Hematopoietic multipotent progenitor cell treated with erythropoietin and hydrocortisone succinate and interleukin-3 and kit ligand, for 15 days (in vitro differentiated cells): ENCODE data around the gene CFAP100.
A peak's percentile ranks its signal among the peaks of the same experiment; 100 is the strongest.

ENCODE experiments used
- DNase-seq: peaks from one replicate; pipeline ENCODE4 v3.0.0-alpha.2; 2015; ENCODE audit warnings: low spot score

The CFAP100 gene

DNA sequence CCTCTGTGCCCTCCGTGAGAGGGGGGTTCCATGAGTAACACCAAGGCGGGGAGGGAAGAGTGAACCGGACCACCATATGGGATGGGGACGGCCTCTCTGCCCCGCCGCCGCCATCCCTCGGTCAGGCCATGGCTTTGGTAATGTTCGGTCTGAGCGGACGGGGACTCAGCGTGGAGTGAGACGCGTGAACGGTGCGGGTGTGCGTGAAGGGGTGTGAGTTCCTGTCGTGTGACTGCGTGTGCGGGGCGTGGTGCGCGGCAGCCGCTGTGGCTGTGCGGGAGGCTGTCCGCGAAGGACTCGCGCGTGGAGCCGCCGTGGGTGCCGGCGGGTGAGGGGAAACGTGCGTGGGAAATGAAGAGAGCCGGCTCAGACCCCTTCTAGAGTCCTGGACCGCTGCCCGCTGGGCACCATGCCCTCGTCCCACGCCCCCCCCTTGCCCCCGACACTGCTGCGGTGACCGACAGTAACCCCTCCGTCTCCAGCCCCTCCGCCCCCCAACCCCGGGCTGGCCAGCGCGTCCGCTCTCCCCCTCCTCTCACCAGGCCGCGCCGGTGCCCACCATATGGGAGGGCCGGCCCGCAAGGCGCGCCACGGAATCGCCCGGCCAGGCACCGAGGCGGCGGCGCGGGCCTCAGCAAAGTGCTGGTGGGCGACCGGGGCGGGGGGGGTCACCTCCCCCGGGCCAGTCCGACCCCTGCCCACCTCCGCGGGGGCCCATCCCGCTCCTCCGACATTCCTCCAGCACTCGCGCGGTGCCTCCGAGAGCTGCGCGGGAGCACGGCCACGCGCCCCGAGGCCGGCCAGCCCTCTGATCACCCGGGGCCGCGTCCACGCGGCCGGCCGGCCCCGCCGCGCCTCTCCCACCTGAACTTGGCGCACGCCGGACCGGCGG is 38.1 kb upstream of the CFAP100 start:
- DNase-seq: peak; percentile 15

DNA sequence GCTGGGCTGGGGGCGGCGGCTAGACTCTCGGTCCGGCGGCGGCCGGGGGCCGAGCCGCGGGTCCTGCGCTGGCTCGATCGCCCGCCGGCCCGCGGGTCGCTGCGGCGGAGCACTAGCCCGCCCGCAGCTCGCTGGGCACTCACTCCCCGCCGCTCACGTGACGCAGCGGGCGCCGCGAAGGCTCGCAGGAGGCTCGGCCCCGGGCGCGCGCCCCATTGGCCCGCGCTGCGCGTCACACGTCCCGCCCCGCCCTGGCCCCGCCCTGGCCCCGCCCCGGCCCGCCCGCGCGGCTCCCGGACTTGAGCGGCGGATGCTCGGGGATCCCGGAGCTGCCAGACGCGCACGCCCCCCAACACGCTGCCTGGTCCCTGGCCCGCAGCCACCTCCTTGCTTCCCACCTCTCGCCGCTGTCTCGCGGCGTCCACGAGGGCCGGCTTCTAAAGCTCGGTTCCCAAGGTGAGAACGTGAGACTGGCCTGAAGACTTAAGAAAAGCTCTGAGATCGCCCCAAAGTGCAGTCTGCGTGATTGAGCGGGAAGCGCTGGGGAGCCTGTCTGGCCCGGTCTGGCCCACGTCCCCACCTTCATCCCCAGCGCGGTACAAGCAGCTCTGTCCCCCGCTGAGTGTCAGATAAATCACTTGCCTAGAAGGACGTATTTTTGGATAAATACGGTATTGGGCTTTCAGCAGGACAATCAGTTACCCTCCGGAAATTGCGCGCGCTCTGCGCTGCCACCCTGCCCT is 37.2 kb upstream of the CFAP100 start, which contains the start of gene KLF15:
Gene KLF15, minus strand, starts transcription at position 114 of the 743 bp plus-strand sequence. CDS start 4,486 bp downstream, outside the sequence.
- peak; percentile 77 for DNase-seq

GRCh38 chr3:126358038-126358815 is 36.5 kb upstream of the CFAP100 start:
- DNase-seq: no peak

DNA sequence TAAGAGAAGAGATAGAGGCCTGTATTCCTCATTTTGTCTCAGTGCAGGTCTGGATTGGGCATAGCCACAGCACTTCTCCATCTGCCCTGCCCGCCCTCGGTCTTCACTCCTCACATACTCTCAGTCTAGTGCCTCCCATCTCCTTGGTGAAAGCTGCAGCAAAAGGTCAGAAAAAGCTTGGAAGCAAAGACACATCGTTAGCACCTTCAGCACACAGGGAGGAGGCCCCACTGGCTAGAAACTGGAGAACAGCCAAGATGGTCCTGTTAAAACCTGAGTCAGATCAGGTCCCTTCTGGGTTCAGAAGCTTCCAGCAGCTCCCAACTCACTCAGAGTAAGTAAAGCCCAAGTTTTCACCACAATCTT is 35.9 kb upstream of the CFAP100 start:
- no peak for DNase-seq

DNA sequence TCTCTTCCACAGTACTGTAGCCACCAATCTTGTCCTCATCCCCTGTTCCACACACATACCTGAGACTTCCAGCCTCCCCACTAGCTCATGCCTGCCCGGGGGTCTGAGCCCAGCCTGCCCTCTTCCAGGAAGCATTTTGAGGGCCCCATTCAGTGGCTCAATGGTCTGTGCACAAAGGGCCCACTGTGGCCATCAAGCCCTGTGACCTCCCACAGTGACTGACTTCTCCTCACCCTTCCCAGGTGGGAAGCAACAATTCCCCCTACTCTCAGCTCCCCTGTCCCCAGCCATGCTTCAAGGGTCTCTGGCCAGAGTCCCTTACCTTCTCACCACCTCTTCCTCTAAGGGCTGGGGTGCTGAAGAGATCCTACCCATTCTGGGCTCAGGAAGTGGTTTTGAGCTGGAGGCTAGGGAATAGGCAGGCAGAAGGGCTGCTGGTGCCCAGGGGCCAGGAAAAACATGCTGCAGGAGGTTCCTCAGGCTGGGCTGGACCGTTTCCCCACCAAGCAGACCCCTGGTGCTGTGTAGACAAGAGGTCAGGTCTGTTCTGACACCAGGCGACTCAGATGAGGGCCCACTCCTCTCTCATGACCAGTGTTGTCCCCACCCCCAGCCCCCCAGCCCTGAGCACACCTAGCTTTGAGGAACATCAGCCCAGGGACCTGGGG is 34.5 kb upstream of the CFAP100 start:
- DNase-seq: no peak

DNA sequence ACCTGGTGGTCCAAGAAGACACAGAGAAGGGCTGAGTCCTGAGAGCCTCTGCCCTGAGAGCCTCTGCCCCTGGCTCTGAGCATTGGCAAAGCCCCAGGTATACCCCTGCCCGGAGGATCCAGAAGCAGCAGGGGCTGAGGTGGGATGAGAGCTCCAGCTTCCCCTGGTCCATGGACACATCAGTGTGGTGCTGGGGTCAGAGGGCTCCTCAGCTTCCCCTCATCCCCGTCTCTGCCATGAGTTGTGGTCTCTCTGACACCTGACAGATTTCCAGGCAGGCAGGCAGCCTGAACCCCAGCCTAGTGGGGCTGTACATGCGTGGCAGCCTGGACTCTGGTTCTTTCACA is 34.0 kb upstream of the CFAP100 start:
- no peak for DNase-seq

DNA sequence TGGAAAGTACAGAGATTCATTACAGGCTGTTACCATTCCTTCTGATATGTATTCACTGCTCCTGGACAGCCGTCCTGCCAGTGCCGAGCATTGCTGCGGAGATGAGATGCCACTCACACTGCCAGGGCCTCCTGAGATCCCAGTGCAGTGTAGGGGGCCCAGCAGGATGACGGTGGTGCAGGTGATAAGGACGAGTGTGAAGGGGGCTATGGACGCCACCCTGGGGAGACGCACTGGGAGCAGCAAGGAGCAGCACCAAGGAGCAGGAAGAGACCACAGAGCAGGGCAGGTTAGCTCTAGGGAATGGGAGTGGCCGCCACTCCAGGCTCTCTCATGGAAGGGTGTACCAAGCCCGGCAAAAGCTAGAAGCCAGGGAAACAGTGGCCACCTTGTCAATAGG is 33.5 kb upstream of the CFAP100 start:
- no peak for DNase-seq

- no peak for DNase-seq
Observed at GRCh38 chr3:126364130-126364695, 30.5 kb upstream of the CFAP100 start.

DNA sequence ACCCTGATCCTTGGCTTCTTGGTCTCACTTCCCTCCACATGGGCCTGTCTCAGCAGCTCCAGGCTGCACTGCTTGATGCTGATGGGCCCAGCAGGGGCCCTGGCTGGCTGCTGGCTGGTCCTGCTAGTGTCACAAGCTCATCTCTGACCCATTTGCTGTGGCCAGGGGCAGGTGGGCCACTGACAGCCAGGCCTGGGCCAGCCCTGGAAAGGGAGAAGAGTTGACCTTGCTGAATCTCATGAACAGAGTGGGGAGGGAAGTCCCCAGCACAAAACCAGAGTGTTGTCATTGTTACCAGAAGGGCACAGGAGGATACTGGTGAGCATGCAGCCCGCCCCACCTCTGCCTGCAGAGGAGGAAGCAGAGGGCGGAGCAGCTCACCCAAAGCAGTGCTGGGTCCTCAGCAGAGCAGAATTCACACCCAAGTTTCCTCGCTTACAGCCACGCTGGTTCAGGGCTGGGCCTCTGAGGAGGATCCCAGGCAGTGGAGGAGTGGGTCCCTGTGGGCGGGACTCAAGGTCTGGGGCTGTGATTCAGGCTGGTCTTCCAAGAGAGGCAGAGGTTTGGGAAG is 29.9 kb upstream of the CFAP100 start:
- no peak for DNase-seq

GRCh38 chr3:126365351-126366277 is 29.1 kb upstream of the CFAP100 start:
- DNase-seq: no peak

GRCh38 chr3:126367316-126367805 is 27.3 kb upstream of the CFAP100 start:
- no peak for DNase-seq

- DNase-seq: no peak
Observed at GRCh38 chr3:126369490-126369889, 25.2 kb upstream of the CFAP100 start.

DNA sequence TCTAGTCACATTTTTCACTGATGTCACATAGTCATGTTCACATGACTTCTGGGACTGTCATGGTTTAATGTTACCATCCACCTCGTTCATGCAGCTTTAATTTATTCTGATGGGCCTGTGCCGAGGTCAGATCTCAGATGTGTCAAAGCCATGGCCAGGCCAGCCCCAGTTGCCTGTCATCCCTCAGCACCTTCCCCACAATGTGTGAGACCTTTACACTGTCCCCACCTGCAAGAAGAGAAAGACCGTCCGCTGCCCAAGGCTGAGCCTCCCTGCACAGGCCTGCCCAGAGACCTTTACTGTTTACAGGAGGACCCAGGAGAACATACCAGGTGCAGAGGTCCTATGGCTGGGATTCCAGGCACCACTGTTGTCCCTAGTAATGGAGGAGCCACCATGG is 24.7 kb upstream of the CFAP100 start:
- DNase-seq: no peak

DNA sequence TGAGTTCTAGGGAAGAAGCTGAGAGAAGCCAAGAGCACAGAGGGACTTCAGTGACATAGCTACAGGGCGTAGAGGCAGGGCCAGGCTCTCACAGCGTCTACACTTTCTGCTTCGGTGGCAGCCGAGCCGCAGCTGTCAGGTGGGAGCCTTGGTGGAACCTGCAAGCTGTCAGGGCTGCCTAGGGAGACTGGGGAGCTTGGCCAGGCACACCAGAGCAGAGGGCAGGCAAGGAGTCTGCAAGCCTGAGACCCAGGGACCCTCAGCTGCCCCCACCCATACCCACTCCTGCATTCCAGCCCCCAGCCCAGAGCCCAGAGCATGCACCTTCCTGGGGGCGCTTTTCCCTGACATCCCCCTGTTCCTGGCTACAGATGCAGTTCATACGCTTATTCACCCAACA is 24.1 kb upstream of the CFAP100 start:
- no peak for DNase-seq

- DNase-seq: no peak
Observed at GRCh38 chr3:126371096-126371705, 23.5 kb upstream of the CFAP100 start.

GRCh38 chr3:126372413-126373145 is 22.1 kb upstream of the CFAP100 start:
- DNase-seq: no peak

GRCh38 chr3:126373146-126373613 is 21.5 kb upstream of the CFAP100 start:
- no peak for DNase-seq

GRCh38 chr3:126373682-126374601 is 20.8 kb upstream of the CFAP100 start:
- DNase-seq: no peak
